GM12872 (cell line): ENCODE measurements around the gene BSPRY.

Experiments
- TF ChIP-seq, protein P1 (sequence below): IDR thresholded peaks from 3 replicates; pipeline ENCODE4 v1.5.1; 2011; ENCODE audit warnings: low read depth, mild to moderate bottlenecking, low read length, moderate library complexity; ENCODE audit not compliant: insufficient read depth

BSPRY gene

DNA sequence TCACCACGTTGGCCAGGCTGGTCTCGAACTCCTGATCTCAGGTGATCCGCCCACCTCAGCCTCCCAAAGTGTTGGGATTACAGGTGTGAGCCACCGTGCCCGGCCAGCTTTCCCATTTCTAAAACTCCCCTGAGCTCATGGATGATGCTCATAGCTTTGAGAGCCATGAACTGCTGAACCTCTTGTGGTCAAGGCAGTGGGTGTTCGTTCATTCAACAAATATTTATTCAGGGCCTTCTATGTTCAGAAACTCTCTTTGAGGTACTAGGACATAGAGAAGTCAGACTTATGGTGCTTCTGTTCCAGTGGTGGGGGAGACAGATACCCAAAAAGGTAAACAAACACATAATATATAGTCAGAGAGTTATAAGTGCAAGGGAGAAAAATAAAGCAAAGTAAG, 2.7 kb downstream of the BSPRY start:
- TF ChIP-seq, protein P1, sequence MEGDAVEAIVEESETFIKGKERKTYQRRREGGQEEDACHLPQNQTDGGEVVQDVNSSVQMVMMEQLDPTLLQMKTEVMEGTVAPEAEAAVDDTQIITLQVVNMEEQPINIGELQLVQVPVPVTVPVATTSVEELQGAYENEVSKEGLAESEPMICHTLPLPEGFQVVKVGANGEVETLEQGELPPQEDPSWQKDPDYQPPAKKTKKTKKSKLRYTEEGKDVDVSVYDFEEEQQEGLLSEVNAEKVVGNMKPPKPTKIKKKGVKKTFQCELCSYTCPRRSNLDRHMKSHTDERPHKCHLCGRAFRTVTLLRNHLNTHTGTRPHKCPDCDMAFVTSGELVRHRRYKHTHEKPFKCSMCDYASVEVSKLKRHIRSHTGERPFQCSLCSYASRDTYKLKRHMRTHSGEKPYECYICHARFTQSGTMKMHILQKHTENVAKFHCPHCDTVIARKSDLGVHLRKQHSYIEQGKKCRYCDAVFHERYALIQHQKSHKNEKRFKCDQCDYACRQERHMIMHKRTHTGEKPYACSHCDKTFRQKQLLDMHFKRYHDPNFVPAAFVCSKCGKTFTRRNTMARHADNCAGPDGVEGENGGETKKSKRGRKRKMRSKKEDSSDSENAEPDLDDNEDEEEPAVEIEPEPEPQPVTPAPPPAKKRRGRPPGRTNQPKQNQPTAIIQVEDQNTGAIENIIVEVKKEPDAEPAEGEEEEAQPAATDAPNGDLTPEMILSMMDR = no peak

DNA sequence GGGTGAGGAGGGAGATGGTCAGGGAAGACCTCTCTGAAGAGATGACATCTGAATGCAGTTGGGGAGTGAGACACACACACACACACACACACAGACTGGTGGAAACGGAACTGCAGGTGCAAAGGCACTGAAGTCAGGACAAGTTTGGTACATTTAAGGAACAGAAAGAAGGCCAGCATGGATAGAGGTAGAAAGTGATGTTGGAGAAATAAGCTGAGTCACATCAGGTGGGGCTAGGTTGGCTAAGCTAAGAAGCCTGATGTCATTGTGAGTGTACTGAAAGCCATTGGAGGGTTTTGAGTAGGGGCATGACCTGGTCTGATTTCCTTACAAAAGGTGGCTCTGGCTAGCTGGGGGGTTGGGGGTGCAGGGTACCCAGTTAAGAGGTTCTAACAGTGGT, 3.1 kb downstream of the BSPRY start:
- TF ChIP-seq, protein P1 = no peak

DNA sequence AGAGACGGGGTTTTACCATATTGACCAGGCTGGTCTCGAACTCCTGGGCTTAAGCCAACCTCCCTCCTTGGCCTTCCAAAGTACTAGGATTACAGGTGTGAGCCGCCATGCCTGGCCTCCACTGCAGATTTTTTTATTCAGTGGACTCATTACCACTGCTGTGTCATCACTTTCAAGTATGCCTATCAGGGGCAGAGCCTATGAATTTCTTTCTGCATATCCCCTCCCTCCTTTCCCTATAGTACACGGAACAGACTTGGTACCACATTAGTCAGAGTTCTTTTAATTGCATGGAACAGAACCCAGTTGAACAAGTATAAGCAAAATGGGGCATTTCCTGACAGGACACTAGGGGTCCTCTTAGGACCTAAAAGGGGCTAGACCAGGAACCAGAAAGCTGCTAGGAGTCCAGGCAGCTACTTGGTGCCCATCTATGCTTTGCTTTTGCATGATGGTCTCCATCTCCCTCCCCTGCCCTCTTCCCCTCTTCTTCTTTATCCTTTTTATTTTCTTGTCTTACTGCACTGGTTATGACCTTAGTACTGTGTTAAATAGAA, 5.8 kb downstream of the BSPRY start:
- TF ChIP-seq, protein P1 = no peak

DNA sequence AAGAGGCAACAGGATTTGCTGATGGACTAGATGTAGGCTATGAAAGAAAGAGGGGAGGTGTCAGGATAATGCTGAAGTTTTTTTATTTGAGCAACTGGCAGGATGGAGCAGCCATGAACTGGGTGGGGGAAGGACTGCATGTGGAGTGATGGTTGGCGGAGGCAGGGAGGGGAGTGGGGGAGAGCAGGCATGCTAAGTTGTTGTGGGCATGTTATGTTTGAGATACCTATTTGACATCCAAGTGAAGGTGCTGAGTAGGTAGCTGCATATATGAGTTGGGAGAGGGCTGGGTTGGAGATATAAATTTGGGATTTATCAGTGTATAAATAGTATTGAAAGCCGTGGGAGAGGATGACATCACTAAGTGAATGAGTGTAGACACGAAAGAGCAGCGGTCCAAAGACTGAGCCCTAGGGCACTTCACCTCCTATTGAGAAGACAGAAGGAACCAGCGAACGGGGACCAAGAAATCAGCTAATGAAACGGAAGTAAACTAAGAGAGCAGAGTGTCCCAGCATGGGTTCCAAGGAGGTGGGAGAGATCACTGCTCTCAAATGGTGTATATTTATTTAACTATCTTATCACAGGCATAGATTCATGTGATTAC, 7.4 kb downstream of the BSPRY start:
- TF ChIP-seq, protein P1 = no peak

DNA sequence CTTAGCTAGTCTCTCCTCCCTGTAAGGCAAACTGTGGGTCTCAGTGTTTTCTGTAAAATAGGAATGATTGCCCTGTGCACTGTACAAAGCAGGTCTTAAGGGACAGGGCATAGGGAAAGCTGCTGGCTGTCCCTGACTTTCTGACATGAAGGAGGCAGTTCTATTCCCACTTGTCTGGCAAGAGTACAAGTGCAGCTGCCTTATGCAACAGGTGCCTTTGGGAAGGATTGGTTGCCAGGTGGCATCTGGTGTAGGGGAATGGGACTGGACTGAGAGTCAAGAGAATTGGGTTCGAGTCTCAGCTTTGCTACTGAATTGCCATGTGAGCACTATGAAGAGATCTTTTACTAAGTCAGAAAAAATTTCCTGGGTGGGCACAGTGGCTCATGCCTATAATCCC, 10.0 kb downstream of the BSPRY start:
- TF ChIP-seq, protein P1 = no peak

DNA sequence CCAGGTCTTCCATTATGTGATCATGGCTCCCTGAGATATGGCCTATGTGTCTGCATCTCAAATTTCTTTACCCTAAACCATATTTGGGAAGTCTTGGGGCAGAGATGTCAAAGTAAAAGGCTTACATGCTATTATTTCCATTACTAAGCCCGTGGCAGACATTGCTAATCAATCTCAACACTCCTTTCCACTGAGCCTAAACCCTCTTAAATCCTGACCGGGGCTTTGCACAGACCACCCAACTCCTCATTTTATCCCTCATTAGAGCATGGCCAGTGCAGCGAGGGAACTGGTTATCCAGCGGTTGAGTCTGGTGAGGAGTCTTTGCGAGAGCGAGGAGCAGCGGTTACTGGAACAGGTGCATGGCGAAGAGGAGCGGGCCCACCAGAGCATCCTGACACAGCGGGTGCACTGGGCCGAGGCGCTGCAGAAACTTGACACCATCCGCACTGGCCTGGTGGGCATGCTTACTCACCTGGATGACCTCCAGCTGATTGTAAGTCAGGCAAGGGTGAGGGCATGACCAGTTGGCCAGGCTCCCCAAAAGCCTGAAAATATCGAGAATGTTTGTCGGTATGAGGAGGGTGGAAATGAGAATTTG, 11.0 kb downstream of the BSPRY start:
- TF ChIP-seq, protein P1 = no peak

DNA sequence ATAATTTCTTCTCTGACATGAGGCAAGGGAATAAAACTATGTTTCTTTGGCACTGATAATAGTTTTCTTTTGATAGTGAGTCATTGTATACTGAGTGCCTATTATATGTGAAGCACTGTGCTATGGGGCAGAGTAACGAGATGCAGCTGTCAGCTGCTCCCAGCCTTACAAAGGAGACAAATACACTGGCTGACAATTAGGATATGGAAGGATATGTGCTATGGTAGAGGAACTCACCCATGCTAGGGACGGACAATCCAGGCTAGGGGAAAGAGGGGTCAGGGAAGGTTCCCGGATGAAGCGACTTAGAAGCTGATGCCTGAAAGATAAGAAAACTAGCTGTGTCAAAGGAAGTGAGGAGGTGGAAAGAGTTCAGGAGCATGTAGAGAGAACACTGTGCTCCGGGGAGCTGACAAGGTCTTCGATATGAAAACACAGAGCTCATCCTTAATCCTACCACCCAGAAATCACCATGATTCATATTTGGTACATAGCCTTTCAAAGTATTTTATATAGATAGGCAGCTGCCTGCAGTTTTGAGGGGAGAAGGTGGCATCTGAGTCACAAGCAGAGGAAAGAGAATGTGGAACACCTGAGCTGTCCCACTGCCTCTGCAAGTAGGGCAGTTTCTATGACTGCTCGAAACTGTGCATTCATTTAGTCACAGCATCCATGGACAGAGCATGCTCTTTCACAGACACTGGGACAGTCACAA, 12.1 kb downstream of the BSPRY start:
- TF ChIP-seq, protein P1 = no peak
